ENCODE measurements around the gene HPD. TPM values are rescaled to one million over a fixed set of nuclear protein-coding genes. Genes with fewer than 3 reads are reported as not detected.

HPD gene
- total RNA-seq, 1 experiment from 2014 or later, result 0.39 TPM

GRCh38 chr12:121830134-121830533 lies 28.5 kb downstream of the HPD start:
- Mint-ChIP-seq H3K36me3 (peaks cover 23% of the 10 kb centered on the region), H3K4me1 (no peaks in the 10 kb centered on the region), H3K27me3 (ENCODE audit: low read depth) (no peaks in the 10 kb centered on the region), H3K4me3 (no peak overlapping the region), H3K9me3 (no peaks in the 10 kb centered on the region), H3K27ac (no peak overlapping the region)
- no peak for TF ChIP-seq FOXJ3 (CRISPR knock-in tag; IDR thresholded peaks at IDR 0.05; ENCODE audit: borderline replicate concordance)
- no peak for TF ChIP-seq FOXK1 (CRISPR knock-in tag; IDR thresholded peaks at IDR 0.05)
- TF ChIP-seq IRF2 (CRISPR knock-in tag; IDR thresholded peaks at IDR 0.05; ENCODE audit: borderline replicate concordance, low read depth), result no peak
- TF ChIP-seq ESRRA (CRISPR knock-in tag; IDR thresholded peaks at IDR 0.05; ENCODE audit: borderline replicate concordance), result no peak
- no peak for TF ChIP-seq ZNF281 (CRISPR knock-in tag; IDR thresholded peaks at IDR 0.05)
- no peak for TF ChIP-seq RORB (CRISPR knock-in tag; IDR thresholded peaks at IDR 0.05)
- TF ChIP-seq AR (CRISPR knock-in tag; IDR thresholded peaks at IDR 0.05), result no peak
- no peak for TF ChIP-seq ARID4B (CRISPR knock-in tag; IDR thresholded peaks at IDR 0.05; ENCODE audit: borderline replicate concordance)
- TF ChIP-seq ZNF232 (CRISPR knock-in tag; IDR thresholded peaks at IDR 0.05), result no peak
- no peak for TF ChIP-seq SMAD3 (CRISPR knock-in tag; IDR thresholded peaks at IDR 0.05; ENCODE audit: borderline replicate concordance)
- TF ChIP-seq E2F5 (CRISPR knock-in tag; IDR thresholded peaks at IDR 0.05), result no peak
- TF ChIP-seq KAT7 (CRISPR knock-in tag; IDR thresholded peaks at IDR 0.05; ENCODE audit: borderline replicate concordance), result no peak
- TF ChIP-seq E2F1 (CRISPR knock-in tag; IDR thresholded peaks at IDR 0.05), result no peak
- no peak for TF ChIP-seq EMX1 (CRISPR knock-in tag; IDR thresholded peaks at IDR 0.05)
- POLR2A ChIA-PET, result interaction anchor here (0.6 kb wide), 1 partner anchor 291 kb away, joined by 10 read pairs; no protein-coding TSS in a partner anchor
- no peak for ATAC-seq
- CTCF ChIA-PET, result no interaction called here
- DNase-seq (ENCODE audit: low spot score), result no peak
